PFSK-1 (cell line): Measurements from ENCODE around the gene LARP4B.

Experiments
- POLR2AphosphoS5 ChIP-seq: IDR thresholded peaks from 2 replicates; pipeline ENCODE4 v1.6.1; 2012; ENCODE audit warnings: low read depth, mild to moderate bottlenecking, control low read depth, low read length, moderate library complexity
- SIN3A ChIP-seq: IDR thresholded peaks from 2 replicates; pipeline ENCODE4 v1.6.1; 2012; ENCODE audit warnings: mild to moderate bottlenecking, low read length, moderate library complexity, borderline replicate concordance; ENCODE audit not compliant: insufficient read depth

DNA sequence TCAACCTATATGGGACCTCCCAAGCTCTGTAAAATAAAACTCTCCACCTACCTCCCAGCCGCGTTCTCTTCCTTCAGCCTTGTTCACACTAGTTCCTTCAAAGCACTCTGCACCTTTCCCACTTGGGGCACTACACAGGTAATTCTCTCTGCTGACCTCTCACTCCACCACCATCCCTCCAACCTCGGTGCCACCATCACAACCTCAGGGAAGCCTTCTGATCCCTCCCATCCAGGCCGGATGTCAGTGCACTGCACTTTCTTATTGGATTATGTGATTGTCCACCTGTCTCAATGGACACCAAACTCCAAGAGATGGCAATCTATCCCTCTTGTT lies 7.0 kb downstream of the LARP4B start:
- no peak for TF ChIP-seq POLR2AphosphoS5
- TF ChIP-seq SIN3A: no peak
